Amygdala (tissue), 56 donors: ENCODE data around the gene KRCC1.

Experiments used
- DNase-seq, 56 donors: peaks; one replicate each; lab custom pipeline; 2025; lab: John Stamatoyannopoulos, UW

The KRCC1 gene

GRCh38 chr2:88055371-88056128 lies at the start of gene KRCC1:
Gene KRCC1, minus strand, starts transcription at chr2:88055783. Its CDS starts 27,220 bp downstream, at chr2:88028563.
- DNase-seq = peak; percentile 43 to 98 (median 90)

- DNase-seq = peak in 2 of 56 donors; percentile 2 to 7
Observed at GRCh38 chr2:88100489-88100858, 44.9 kb upstream of the KRCC1 start.

GRCh38 chr2:88099798-88100488 lies 44.4 kb upstream of the KRCC1 start:
- peak in 1 of 56 donors; percentile 7 for DNase-seq

GRCh38 chr2:88098558-88098900 lies 42.9 kb upstream of the KRCC1 start:
- no peak for DNase-seq

GRCh38 chr2:88097891-88098557 lies 42.4 kb upstream of the KRCC1 start:
- no peak for DNase-seq

GRCh38 chr2:88097192-88097591 lies 41.6 kb upstream of the KRCC1 start:
- DNase-seq = no peak

GRCh38 chr2:88096708-88097107 lies 41.1 kb upstream of the KRCC1 start:
- no peak for DNase-seq

GRCh38 chr2:88095022-88095421 lies 39.4 kb upstream of the KRCC1 start:
- no peak for DNase-seq

GRCh38 chr2:88092773-88093172 lies 37.2 kb upstream of the KRCC1 start:
- no peak for DNase-seq

- DNase-seq = no peak
Observed at GRCh38 chr2:88091943-88092342, 36.4 kb upstream of the KRCC1 start.

- peak in 20 of 56 donors; percentile 8 to 67 (median 22) for DNase-seq
Observed at GRCh38 chr2:88090446-88091283, 35.1 kb upstream of the KRCC1 start.

- DNase-seq = no peak
Observed at GRCh38 chr2:88088999-88089398, 33.4 kb upstream of the KRCC1 start.

GRCh38 chr2:88087763-88088162 lies 32.2 kb upstream of the KRCC1 start:
- no peak for DNase-seq

GRCh38 chr2:88087073-88087472 lies 31.5 kb upstream of the KRCC1 start:
- DNase-seq = no peak

GRCh38 chr2:88086401-88086800 lies 30.8 kb upstream of the KRCC1 start:
- no peak for DNase-seq

GRCh38 chr2:88085602-88086001 lies 30.0 kb upstream of the KRCC1 start:
- peak in 1 of 56 donors; percentile 21 for DNase-seq

- no peak for DNase-seq
Observed at GRCh38 chr2:88085099-88085498, 29.5 kb upstream of the KRCC1 start.

GRCh38 chr2:88082781-88083180 lies 27.2 kb upstream of the KRCC1 start:
- peak in 24 of 56 donors; percentile 11 to 69 (median 28) for DNase-seq

GRCh38 chr2:88081924-88082608 lies 26.5 kb upstream of the KRCC1 start:
- no peak for DNase-seq

- DNase-seq = no peak
Observed at GRCh38 chr2:88080545-88080944, 25.0 kb upstream of the KRCC1 start.
